Hepatocyte (in vitro differentiated cells): ENCODE measurements around the gene PPP4R4.

Experiments used
- CTCF ChIP-seq: fragments of 200-600 bp; sonication (generic); IDR thresholded peaks from 2 replicates; pipeline ENCODE4 v1.5.1; 2016; ENCODE audit warnings: antibody characterized with exemption, mild to moderate bottlenecking; ENCODE audit not compliant: poor library complexity
- EZH2 ChIP-seq: fragments of 200-600 bp; sonication (generic); IDR thresholded peaks from 2 replicates; pipeline ENCODE4 v1.6.1; 2016; ENCODE audit warnings: antibody characterized with exemption, mild to moderate bottlenecking, borderline replicate concordance
- EZH2phosphoT487 ChIP-seq: fragments of 200-600 bp; sonication (generic); IDR thresholded peaks from one replicate; pipeline ENCODE4 v1.6.1; 2018; ENCODE audit warnings: antibody characterized with exemption, mild to moderate bottlenecking, low read depth, moderate library complexity; ENCODE audit not compliant: unreplicated experiment, severe bottlenecking

- no peak for TF ChIP-seq CTCF
- no peak for TF ChIP-seq EZH2
- TF ChIP-seq EZH2phosphoT487: no peak
Observed at GRCh38 chr14:94292872-94293577, 118.9 kb downstream of the PPP4R4 start, which contains the start of gene SERPINA10.
